HG02642 (cell line): ENCODE data around the gene VILL.

Experiments
- ATAC-seq: cut with Tn5 transposase; IDR thresholded peaks from one replicate; pipeline ENCODE4 v1.9.1; 2021; ENCODE audit warnings: mild to moderate bottlenecking; ENCODE audit not compliant: unreplicated experiment, poor library complexity

The VILL gene

DNA sequence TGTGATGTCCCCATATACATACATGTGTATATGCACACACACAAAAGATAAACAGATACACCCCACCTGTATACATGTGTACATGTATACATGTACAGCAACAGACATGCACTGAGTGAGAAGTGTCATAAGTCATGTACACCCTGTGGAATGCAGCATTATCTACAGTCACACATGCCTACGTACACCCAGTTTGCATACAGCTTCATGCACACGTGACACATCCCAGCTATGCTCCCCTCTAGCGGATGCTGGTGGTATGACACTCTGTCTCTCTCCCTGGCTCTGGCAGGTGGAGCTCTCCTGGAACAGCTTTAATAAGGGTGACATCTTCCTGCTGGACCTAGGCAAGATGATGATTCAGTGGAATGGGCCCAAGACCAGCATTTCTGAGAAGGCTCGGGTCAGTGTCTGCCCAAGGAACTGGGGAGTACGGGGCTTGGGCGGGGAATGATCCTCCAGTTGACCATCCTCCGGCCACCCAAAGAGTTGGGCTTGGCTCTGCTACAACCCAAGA lies 6.3 kb downstream of the VILL start:
- peak; percentile 59 for ATAC-seq

DNA sequence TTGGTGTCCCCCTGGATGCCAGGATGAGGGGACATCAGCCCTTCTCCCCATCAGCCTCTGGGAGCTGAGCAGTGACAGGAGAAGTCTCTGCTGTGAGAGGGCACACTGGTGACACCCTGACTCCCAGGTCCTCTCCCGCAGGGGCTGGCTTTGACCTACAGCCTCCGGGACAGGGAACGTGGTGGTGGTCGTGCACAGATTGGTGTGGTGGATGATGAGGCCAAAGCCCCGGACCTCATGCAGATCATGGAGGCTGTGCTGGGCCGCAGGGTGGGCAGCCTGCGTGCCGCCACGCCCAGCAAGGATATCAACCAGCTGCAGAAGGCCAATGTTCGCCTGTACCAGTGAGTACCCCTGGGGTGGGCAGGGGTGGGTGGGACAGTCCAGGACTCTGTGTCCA lies 6.8 kb downstream of the VILL start:
- ATAC-seq = no peak

DNA sequence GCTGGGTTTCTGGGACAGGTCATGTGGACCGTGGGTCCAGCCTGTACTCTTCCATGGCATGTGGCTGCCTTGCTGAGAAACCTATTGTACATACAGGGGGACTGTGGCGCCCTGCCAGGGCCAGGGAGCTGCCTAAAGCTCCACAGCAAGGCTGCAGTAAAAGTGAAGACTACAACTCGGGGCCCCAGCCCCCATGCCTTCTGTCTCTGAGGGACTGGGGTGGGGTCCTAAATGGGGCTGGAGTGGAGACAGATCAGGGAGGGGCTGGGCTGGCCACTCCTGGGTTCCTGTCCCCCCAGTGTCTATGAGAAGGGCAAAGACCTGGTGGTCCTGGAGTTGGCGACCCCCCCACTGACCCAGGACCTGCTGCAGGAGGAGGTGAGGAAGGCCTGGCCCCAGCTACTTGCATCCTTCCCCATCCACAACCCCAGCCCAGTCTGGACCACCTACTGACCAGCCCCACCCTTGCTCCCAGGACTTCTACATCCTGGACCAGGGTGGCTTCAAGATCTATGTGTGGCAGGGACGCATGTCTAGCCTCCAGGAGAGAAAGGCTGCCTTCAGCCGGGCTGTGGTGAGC lies 7.3 kb downstream of the VILL start:
- ATAC-seq = no peak

DNA sequence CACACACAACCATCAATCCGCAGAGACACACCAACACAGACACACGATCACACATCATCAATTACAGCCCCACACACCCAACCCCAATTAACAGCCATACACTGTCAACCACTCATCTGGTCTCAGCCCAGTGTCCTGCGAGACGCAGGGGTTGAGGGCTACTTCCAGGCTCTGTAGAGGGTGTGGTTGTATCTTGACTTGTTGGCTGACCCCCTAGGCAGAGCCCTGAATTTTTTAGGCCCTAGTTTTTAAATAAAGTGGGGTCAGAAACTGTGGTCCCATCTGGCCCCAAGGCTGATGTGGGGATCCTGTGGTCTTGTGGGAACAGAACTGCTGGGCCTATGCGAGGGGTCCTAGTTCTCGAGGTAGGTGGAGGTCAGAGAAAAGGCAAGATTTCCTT lies 9.2 kb downstream of the VILL start:
- ATAC-seq = no peak

DNA sequence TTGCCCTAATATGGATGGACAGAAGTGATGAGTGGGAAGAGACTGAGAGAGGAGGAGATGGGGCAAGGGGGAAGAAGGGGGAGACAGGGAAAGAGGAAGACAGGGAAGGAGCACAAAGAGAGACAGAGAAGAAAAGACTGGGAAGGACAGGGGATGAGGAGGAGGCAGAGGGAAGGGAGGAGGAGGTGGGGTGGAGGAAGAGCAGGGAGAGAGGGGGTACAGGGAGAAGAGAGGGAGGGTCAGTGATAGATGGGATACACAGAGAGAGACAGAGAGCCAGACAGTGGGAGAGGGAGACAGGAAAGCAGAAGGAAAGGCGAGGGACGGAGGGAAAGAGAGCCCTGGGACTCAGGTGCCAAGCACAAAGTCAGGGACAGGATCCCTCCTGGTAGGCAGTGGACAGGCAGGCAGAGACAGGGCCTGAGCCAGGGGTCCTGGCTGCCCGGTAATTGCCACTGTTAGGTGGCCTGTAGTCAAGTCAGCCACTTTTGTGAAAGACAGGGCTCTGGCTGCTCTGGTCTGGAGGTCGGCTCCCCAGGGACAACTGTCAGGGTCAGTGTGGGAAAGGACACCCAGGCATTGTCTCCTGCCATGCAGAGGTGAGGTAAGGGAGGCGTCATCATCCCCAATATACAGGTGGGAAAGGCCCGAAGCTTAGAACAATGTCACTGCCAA lies 9.8 kb downstream of the VILL start:
- no peak for ATAC-seq

DNA sequence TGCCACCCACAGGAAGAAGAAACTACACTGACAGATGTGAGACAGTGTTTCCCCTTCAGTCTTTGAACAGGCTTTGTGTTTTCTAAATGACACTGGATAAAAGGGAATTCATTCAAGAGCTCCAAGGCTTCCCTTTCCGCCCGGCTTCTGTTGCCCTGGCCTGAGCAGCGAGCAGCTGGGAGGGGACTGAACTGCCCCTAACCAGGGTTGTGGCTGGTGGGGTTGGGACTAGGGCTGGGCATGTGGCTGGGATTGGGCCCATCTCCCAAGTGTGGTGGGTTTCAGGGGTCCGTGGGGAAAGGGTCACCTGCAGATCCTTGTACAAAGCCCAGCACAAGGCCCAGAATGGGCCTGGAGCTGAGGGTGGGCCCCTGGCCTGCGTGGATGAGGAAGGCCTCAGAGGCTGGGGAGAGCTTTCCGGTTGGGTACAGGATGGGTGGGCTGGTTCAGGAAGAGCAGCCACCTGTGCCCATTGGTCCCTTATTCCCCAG lies 10.4 kb downstream of the VILL start:
- ATAC-seq = no peak

DNA sequence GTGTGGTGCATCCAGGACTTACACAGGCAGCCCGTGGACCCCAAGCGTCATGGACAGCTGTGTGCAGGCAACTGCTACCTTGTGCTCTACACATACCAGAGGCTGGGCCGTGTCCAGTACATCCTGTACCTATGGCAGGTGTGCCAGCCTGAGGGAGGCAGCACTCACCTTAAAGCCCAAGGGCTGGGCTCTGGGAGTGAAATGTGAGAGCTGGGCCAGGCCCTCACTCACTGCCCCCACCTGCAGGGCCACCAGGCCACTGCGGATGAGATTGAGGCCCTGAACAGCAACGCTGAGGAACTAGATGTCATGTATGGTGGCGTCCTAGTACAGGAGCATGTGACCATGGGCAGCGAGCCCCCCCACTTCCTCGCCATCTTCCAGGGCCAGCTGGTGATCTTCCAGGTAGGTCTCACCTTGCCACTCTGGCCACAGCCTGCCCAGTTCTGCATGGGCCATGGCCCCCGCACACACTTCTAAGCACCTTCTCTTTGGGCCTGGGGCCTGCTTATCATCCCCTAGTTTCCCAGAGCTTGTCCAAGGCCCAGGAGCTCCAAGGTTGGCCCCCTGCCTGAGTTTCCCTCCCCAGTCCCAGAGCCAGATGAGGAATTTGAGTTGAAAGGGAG lies 11.0 kb downstream of the VILL start:
- no peak for ATAC-seq

DNA sequence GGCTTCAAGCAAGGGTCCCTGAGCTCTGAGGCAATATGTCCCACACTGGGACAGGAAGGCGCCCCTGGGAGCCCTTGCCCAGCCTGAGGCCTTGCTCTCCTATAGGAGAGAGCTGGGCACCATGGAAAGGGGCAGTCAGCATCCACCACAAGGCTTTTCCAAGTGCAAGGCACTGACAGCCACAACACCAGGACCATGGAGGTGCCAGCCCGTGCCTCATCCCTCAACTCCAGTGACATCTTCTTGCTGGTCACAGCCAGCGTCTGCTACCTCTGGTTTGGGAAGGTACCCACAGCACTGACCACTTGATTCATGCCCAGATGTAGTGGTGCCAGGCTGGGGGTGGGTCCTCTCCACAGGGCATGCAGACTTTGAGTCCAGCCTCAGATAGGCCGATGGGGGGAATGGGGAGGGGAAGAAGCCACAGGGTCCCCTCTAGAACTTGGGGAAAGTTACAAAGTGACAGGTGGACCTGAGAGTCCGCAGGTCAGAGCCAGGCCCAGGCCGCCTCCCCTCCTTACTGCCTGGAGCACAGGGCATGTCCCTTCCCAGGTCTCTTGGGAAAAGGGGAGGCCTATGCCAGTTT lies 11.8 kb downstream of the VILL start:
- no peak for ATAC-seq

DNA sequence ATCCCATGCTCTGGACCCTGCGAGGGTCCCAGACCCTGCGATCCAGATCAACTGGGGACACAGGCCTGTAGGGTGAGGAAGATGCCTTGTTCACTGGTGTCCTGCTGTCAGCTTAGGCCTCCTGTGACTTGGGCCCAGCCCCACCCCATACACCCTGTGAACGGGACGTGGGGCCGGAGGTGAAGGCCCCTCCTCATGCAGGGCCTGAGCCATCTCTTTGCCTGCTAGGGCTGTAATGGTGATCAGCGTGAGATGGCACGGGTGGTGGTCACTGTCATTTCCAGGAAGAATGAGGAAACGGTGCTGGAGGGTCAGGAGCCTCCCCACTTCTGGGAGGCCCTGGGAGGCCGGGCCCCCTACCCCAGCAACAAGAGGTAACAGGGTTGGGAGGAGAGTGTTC lies 12.4 kb downstream of the VILL start:
- no peak for ATAC-seq

DNA sequence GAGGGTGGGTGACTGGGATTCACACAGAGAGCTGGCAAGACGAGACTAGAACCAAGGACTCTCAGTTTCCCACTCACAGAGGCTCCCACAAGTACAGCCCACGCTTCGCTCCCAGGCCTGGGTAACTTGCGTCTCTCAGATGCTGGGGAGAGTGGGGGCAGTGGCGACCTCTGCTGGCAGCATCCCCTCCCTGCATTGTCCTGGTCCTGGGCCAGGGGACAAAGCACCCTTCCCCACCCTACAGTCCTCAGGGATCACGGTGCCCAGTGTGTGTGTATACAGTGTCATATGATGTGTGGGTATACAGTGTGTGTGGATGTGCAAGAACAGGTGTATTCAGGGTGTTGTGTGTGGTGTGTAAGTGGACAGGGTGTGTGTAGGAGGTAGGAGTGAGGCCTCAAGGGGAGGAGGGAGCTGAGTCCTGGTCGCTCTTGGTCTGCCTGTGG lies 12.8 kb downstream of the VILL start:
- no peak for ATAC-seq

DNA sequence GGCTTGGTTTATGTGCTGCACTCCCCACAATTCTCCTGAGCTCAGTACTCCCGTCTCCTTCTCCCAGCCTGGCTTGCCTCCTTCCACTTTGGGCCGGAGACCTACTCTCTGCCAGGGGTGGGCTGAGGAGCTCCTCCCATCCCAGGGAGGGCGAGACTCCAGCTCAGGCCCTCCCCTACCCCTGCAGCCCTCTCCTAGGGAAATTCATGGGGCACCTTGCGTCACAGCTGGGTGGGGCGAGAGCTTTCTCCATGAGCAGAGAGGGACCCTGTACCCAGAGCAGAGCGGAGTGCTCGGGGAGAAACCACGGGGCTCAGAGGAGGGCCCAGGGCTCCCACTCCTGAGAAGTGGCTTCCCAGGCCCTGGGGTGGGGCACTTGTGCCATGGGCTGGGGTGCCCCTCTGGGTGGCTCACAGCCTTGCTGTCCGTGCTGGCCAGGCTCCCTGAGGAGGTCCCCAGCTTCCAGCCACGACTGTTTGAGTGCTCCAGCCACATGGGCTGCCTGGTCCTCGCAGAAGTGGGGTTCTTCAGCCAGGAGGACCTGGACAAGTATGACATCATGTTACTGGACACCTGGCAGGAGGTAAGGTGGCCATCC lies 13.3 kb downstream of the VILL start:
- ATAC-seq = no peak

DNA sequence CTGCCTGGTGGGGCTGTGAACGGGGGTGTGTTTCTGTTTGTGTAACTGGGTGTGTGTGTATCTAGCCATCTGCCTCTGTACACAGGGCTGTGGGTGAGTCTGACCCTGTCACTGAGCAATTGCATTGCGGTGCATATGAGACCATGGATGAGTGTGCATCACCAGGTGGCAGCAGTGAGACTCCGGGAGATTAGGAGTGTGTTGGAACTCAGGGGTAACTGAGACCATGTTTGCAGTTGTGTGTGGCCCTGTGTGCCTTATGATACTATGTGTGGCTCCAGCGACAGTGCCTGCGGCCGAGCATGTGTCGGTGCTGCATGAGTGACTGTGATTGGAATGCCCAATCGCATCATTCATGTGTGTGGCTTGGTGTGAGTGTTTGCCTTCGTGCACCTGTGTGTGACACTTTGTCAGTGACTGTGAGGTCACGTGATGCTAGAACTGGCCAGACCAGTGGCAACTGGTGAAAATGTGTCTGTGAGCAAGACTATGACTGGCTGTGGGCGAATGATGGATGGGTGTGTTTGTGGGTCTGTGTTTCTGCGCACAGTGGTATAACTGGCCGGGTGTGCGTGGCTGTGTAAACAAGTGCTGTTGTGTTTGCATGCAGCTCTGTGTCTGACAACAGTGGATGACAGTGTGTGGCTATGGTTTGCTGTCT lies 14.0 kb downstream of the VILL start:
- no peak for ATAC-seq

DNA sequence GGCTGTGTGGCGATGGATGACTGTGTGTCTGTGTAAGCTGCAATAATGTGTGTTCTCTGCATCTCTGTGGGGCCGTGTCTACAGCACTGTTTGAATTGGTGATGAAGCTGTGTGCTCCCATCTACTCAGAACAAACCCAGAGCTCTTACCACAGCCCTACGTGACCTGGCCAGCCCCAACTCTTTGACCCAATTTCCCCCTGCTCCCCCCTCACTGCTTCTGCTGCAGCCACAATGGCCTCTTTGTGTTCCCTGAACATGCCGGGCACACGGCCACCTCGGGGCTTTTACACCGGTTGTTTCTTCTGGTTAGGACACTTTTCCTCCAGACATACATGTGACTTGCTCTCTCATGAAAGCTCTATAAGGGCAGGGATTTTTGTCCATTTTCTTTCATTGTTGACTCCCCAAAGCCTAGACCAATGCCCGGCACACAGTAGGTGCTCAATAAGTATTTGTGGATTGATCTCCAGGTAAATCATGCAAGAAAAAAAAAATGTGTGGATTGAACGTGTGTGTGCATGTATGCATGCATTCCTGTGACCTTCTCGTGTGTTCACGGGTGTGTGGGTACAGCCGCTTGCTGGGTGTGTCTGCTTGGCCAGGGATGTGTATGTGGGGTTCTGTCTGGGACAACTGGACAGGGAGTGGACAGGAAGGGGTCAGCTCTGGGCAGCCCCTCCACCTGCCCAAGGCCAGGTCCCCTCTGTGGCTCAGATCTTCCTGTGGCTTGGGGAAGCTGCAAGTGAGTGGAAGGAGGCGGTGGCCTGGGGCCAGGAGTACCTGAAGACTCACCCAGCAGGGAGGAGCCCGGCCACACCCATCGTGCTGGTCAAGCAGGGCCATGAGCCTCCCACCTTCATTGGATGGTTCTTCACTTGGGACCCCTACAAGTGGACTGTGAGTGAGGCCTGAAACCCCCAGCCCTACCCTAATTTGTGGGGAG lies 14.8 kb downstream of the VILL start:
- ATAC-seq = no peak

DNA sequence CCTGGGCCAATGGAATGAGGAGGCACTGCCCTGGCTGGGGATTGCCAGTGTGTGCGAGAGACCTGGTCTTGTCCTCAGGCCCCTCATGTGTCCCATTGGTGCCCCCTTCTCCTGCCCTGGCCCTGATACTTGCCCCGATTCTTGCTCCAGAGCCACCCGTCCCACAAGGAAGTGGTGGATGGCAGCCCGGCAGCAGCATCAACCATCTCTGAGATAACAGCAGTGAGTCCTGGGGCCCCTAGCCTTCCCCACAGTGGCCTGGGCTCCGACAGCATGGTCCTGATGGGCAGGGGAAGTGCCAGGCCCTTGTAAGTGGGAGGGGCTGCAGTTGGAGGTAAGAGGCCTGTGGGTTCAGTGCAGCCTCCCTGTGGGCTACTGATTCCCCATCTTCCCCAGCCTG lies 15.4 kb downstream of the VILL start:
- no peak for ATAC-seq

DNA sequence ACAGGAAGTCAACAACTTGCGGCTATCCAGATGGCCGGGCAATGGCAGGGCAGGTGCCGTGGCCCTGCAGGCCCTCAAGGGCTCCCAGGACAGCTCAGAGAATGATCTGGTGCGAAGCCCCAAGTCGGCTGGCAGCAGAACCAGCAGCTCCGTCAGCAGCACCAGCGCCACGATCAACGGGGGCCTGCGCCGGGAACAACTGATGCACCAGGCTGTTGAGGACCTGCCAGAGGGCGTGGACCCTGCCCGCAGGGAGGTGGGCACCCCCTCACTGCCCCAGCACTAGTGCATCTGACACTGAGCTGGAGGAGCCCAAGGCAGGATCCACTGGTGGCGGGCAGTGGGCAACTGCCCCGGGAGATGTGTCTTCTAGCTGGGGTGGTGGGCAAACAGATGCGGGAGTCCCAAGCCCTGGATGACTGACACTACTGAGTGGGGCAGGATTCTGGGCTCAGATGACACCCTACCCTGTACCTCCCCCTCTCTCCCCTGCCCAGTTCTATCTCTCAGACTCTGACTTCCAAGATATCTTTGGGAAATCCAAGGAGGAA lies 15.9 kb downstream of the VILL start:
- no peak for ATAC-seq

DNA sequence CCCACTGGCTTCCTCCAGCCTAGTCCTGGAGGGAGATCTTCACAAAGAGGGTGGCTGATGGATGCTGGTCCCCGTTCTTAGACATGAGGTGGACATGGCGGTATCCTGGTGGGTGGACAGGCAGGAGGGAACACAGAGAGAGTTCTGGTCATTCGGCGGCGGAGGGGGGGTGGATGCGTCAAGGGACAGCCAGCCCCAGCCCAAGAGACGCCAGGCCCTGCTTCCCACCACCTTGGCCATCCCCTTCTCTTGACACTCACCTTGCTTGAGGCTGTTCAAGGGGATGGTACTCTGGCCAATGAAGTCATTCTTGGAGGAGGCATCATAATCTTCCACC lies 17.1 kb downstream of the VILL start:
- ATAC-seq = no peak

DNA sequence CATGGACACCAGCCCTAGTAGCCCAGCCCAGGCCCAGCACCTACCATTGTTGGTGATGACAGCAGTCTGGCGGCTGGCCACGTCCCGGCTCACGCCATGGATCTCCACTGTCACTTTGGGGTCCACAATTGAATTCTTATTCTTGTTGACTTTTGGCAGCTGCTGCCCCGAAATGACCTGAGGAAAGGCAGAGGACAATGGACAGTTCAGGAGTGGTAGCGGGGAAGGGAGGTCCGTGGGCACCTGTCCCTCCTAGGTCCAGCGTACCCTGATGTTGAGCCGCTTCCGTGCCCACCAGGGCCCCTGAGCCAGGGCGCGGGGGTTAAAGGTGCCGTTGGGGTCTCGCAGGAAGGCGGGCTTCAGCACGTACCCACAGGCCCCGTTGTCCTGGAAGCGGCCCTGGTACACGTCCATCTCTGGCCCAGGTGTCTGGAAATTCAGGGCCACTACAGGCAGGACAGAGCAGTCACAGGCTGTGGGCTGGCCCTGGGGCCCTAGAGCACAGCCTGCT lies 17.7 kb downstream of the VILL start:
- ATAC-seq = no peak

DNA sequence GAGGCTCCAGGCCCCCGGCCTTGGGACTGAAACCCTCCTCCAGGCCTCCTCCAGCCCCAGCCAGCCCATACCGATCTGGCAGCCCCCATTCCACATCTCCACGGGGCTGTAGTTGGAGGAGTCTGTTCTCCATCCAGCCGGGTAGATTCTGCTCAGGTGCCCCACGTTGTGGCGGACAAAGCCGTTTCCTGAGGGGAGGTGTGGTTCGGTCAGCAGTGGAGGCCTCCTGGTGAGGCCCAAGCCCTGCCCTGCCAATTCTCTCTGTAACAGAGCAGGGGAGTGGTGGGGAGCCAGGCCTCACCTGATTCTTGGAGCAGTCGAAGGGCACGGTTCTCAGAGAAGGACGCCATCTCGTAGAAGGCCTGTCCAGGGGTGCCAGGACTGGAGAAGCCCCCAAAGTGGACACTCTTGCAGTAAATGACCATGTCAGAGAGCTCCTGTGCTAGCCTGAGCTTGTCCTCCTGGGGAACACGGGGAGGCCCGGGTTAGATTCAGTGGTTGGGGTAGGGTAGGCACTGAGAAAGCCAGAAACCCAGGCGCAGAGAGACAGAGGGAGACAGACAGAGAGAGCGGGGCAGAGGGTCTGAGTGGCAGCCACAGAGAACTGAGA lies 18.5 kb downstream of the VILL start:
- ATAC-seq = no peak
